Testis (tissue), 3 donors: Measurements from ENCODE around the gene GARS1. TPM values are rescaled to one million over a fixed set of nuclear protein-coding genes. Genes with fewer than 3 reads are reported as not detected.

Experiments used
- DNase-seq: peaks from one replicate; pipeline ENCODE4 v3.0.0-alpha.2; 2019
- H3K27ac ChIP-seq, 2 donors: fragments of 200-600 bp; sonication (generic); one replicate each; pipeline ENCODE4 v1.5.1; 2019
- H3K27me3 ChIP-seq: fragments of 200-600 bp; sonication (generic); one replicate; pipeline ENCODE4 v1.5.1; 2019
- H3K36me3 ChIP-seq: fragments of 200-600 bp; sonication (generic); one replicate; pipeline ENCODE4 v1.5.1; 2017; ENCODE audit warnings: low read depth; ENCODE audit errors: missing control alignments
- H3K4me1 ChIP-seq: fragments of 200-600 bp; sonication (generic); one replicate; pipeline ENCODE4 v1.5.1; 2019
- H3K4me3 ChIP-seq, 2 donors: fragments of 200-600 bp; sonication (generic); one replicate each; pipeline ENCODE4 v1.5.1; 2017 to 2019
- H3K9me3 ChIP-seq: fragments of 200-600 bp; sonication (generic); one replicate; pipeline ENCODE4 v1.5.1; 2017
- POLR2A ChIP-seq: fragments of 450-650 bp; IDR thresholded peaks from one replicate; pipeline ENCODE4 v1.6.1; 2017; ENCODE audit warnings: antibody characterized with exemption, mild to moderate bottlenecking, moderate library complexity
- WGBS, 2 donors: methylation state at CpG; one replicate each; pipeline ENCODE4 v1.1.5; 2018; 5-methylcytosine and 5-hydroxymethylcytosine counted together
- intact Hi-C: fragments of 100-400 bp; cut with DNase I; formaldehyde crosslinking; loops from one replicate; pipeline ENCODE4 v1.15.1; 2023; ENCODE audit warnings: low total_unique reads
- polyA plus RNA-seq: library from polyadenylated mRNA; stranded (reverse); fragments of 350-450 nt; fragmentation: Illumina TruSeq; extraction: RNeasy Lipid Tissue Mini Kit (QIAGEN cat#74804); gene quantifications from one replicate; pipeline ENCODE4 v1.2.3, GENCODE V29; 2014; ENCODE audit warnings: low read depth, low replicate concordance; ENCODE audit not compliant: insufficient read depth
- total RNA-seq, 2 donors: library from RNA; depleted of rRNA; stranded (reverse); fragments of >200 nt; gene quantifications; one replicate each; pipeline ENCODE4 v1.2.3, GENCODE V29; 2016
- TF ChIP-seq, protein P1 (sequence below), 3 experiments: fragments of 450-650 bp in 2 of 3; fragments of 200-600 bp in 1 of 3; sonication (generic) in 1 of 3; IDR thresholded peaks; one replicate each; pipeline ENCODE4 v1.5.1; 2016 to 2019; ENCODE audit warnings: antibody characterized with exemption in 3 of 3, mild to moderate bottlenecking in 2 of 3, moderate library complexity in 1 of 3

GARS1 gene
- total and polyA plus RNA-seq, 3 donors from 2014 or later, result 104 to 115 (median 110) TPM

DNA sequence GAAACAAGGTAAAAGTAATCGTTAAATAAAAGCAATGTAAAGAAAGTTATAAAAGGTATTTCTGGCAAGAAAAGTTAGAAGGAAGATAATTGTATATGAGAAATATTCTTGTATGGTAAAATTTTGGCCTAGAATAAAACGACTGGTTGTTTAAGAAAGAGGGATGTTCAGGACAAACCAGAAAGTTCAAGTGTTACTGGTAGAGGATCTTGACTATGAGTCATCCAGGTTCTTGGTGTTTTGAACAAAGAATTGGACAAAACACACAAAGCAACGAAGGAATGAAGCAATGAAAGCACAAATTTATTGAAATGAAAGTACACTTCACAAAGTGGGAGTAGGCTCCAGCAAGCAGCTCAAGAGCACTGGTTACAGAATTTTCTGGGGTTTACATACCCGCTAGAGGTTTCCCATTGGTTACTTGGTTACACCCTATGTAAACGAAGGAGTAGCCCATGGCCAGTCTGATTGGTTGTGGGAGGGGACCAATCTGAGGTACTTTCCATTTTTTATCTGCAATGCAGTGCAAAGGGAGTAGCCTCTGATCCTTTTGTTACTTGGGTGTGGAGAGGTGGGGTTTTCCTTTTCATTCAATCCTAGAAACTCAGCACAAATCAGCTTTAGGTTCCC is 22.4 kb upstream of the GARS1 start:
- H3K4me1 ChIP-seq, result no peaks in the 10 kb centered on the region
- DNase-seq, result no peak
- H3K4me3 ChIP-seq, result no peak overlapping the region
- WGBS, 2 donors, result 72 to 82% methylated on average over 5 of the region's 5 CpGs
- no peaks in the 10 kb centered on the region for H3K9me3 ChIP-seq
- no peaks in the 10 kb centered on the region for H3K36me3 ChIP-seq
- intact Hi-C loops, result no loop called here
- no peak overlapping the region for H3K27ac ChIP-seq
- no peaks in the 10 kb centered on the region for H3K27me3 ChIP-seq
- no peak for TF ChIP-seq POLR2A
- TF ChIP-seq, protein P1, sequence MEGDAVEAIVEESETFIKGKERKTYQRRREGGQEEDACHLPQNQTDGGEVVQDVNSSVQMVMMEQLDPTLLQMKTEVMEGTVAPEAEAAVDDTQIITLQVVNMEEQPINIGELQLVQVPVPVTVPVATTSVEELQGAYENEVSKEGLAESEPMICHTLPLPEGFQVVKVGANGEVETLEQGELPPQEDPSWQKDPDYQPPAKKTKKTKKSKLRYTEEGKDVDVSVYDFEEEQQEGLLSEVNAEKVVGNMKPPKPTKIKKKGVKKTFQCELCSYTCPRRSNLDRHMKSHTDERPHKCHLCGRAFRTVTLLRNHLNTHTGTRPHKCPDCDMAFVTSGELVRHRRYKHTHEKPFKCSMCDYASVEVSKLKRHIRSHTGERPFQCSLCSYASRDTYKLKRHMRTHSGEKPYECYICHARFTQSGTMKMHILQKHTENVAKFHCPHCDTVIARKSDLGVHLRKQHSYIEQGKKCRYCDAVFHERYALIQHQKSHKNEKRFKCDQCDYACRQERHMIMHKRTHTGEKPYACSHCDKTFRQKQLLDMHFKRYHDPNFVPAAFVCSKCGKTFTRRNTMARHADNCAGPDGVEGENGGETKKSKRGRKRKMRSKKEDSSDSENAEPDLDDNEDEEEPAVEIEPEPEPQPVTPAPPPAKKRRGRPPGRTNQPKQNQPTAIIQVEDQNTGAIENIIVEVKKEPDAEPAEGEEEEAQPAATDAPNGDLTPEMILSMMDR (IDR thresholded peaks at IDR 0.05), result no peak

DNA sequence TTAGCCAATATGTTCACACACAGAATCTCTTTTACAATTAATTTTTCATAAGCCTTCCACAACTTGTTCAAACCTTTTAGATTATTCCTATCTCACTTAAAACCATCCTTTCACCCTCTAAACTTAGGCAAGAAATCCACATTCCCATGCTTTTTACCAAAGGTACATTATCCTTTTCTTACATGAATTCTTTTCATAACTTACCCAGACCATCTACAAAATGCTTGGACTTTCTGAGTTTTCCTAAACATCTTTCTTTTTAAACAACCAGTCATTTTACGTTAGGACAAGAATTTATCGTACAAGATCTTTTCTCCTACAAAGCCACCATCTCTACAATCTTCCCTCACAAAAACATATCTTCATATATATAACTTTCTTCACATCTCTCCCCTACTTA is 18.8 kb upstream of the GARS1 start:
- intact Hi-C loops, result no loop called here

DNA sequence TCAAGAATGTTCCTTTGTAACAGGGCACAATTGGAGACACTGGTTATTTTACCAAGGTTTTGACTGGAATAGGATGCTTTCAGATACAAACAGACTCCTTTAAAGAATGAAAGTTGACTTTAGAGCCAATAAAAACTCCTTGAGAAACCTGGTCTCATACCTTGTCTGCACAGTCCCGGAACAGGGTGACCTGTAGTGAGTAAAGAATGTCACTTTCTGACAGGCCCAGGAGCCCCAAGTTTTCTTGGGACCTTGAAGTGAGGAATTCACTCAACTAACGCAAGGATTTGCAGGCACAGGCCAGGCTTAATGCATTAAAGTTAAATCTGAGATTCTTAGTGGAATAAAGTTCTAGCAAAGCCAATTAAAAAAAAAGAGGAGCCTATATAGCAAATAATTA is 11.5 kb upstream of the GARS1 start:
- no peaks in the 10 kb centered on the region for H3K36me3 ChIP-seq
- H3K9me3 ChIP-seq, result no peaks in the 10 kb centered on the region
- no peaks in the 10 kb centered on the region for H3K27me3 ChIP-seq
- 97 to 100% methylated on average over 2 of the region's 2 CpGs for WGBS, 2 donors
- no peaks in the 10 kb centered on the region for H3K4me1 ChIP-seq
- no peak for DNase-seq
- H3K27ac ChIP-seq, result no peak overlapping the region
- intact Hi-C loops, result no loop called here
- no peak for TF ChIP-seq POLR2A
- TF ChIP-seq, protein P1 (IDR thresholded peaks at IDR 0.05), result no peak
- no peak overlapping the region for H3K4me3 ChIP-seq

More for the DNA sequence above, 18.8 kb upstream of the GARS1 start:
- Histone ChIP-seq H3K27me3 (no peaks in the 10 kb centered on the region), H3K4me3 (no peak overlapping the region), H3K4me1 (no peaks in the 10 kb centered on the region), H3K27ac (no peak overlapping the region), H3K36me3 (no peaks in the 10 kb centered on the region), H3K9me3 (no peaks in the 10 kb centered on the region)
- no peak for DNase-seq
- TF ChIP-seq, protein P1 (IDR thresholded peaks at IDR 0.05), result no peak
- TF ChIP-seq POLR2A, result no peak
- 89 to 93% methylated on average over 2 of the region's 2 CpGs for WGBS, 2 donors

DNA sequence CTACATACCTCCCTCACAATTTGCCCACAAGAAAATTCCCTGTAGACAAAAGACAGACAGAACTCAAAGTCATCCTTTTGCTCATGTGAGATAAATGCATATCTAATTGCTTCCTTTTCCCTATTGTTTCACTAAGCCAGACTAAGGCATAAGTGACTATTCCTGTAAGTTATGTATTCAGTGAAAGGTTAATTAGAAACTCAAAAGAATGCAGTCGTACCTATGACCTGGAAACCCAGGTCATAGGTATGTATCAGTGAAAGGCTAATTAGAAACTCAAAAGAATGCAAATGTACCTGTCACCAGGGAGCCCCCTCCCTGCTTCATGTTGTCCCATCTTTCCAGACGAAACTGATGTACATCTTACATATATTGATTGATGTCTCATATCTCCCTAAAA is 10.3 kb upstream of the GARS1 start:
- H3K4me1 ChIP-seq, result no peaks in the 10 kb centered on the region
- 72 to 76% methylated on average over 2 of the region's 2 CpGs for WGBS, 2 donors
- no peak overlapping the region for H3K27ac ChIP-seq
- no peaks in the 10 kb centered on the region for H3K36me3 ChIP-seq
- TF ChIP-seq POLR2A, result no peak
- TF ChIP-seq, protein P1 (IDR thresholded peaks at IDR 0.05), result no peak
- DNase-seq, result no peak
- H3K27me3 ChIP-seq, result no peaks in the 10 kb centered on the region
- H3K4me3 ChIP-seq, result no peak overlapping the region
- H3K9me3 ChIP-seq, result no peaks in the 10 kb centered on the region
- intact Hi-C loops, result no loop called here

DNA sequence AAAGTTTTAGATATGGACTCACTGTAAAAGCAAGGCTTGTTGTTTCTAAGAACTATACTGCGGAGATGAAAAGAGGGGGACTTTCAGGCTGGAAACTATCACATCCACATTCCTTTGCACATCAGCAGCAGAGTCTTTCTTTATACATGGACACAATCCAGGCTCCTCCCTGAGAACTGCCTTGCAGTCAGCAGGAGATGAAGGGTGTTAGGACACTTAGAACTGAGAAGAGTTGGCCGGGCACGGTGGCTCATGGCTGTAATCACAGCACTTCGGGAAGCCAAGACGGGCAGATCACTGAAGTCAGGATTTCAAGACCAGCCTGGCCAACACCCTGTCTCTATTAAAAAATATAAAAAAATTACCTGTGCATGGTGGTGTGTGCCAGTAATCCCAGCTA is 9.7 kb upstream of the GARS1 start:
- Histone ChIP-seq H3K4me1 (no peaks in the 10 kb centered on the region), H3K27ac (no peak overlapping the region), H3K36me3 (no peaks in the 10 kb centered on the region), H3K9me3 (no peaks in the 10 kb centered on the region), H3K4me3 (no peak overlapping the region), H3K27me3 (no peaks in the 10 kb centered on the region)
- intact Hi-C loops, result no loop called here
- no peak for DNase-seq
- 81 to 83% methylated on average over 5 of the region's 5 CpGs for WGBS, 2 donors
- TF ChIP-seq, protein P1 (IDR thresholded peaks at IDR 0.05), result no peak
- TF ChIP-seq POLR2A, result no peak
